ENCODE data around the gene ASTL. TPM values are rescaled to one million over a fixed set of nuclear protein-coding genes. Genes with fewer than 3 reads are reported as not detected.

The ASTL gene
- total and polyA plus RNA-seq, 9 of the 15 experiments (the other 6 are each of a cell fraction or from before 2014, with no cell fraction given) = not detected

DNA sequence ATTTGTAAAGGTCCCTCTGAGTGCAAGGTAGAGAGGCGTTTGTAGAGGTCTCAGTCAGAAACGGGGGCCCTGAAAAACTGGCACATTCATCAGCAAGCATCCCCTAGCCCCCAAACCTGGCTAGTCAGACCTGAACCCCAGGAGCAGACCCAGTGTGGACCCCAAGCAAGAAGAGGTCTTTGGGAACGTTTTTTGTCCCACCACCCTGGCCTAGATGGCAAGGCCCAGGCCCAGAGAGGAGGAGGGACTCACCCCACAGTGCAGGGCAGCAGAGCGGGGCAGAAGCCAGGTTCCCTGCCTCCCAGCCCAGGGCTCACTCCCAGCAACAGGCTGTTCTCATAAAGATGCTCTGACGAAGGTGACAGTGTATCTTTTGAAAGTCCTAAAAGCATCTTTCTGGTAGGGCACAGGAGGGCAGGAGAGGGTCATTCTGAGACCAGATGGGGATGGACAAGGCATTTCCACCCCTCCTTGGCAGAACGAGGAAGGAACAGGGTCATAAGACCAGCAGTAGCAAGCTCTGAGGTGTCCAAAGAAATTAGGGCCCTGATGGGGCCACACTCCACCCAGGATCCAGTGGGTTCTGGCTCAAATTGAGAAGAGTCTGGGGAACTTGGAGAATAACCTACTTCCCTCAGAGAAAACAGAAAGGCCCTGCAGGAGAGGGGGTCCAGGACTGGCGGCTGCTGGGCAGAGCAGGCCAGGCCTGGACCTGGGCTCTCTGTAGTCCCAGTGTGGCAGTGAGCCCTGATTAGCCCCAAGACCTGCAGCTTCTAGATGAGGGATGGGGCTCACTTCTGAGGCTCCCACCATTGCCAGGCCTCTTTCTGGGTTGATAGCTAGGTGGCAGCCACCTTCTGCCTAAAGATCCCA, 40.1 kb downstream of the ASTL start:
- no peaks in the 10 kb centered on the region for H3K9me1 ChIP-seq (ENCODE audit: control insufficient read depth, insufficient read depth, low read length)
- intact Hi-C loops (cut with micrococcal nuclease) = no loop called here
- no peak overlapping the region for H3K4me2 ChIP-seq (ENCODE audit: insufficient read depth, low read length)
- no peak overlapping the region for H3K27ac ChIP-seq (ENCODE audit: extremely low read depth, low read depth, low read length)
- POLR2A ChIA-PET = interaction anchor here (1.1 to 1.3 kb wide), 2 partner anchors 12 to 111 kb away, joined by 4 to 5 read pairs; partner anchors contain the start of gene STARD7
- no peak; the same call in 2 of the 3 replicates for ATAC-seq
- no peak overlapping the region for H3K9ac ChIP-seq (ENCODE audit: insufficient read depth in 1 of 2, low read depth in 2 of 2, low read length in 2 of 2)
- peaks cover 5 to 14% of the 10 kb centered on the region in 2 experiments; a peak in 3 of 5 replicates for H3K4me1 ChIP-seq (replicated peaks in 1 of 2; ENCODE audit: control insufficient read depth in 2 of 2, insufficient read depth in 2 of 2, low read length in 2 of 2)
- H4K20me1 ChIP-seq (replicated peaks; ENCODE audit: control insufficient read depth, insufficient read depth, low read length) = peaks cover 3% of the 10 kb centered on the region; the same call in 1 of the 2 replicates
- H2AFZ ChIP-seq (ENCODE audit: low read depth, low read length) = no peak overlapping the region
- FAIRE-seq = no peak
- no peaks in the 10 kb centered on the region for H3K79me2 ChIP-seq (ENCODE audit: control insufficient read depth, insufficient read depth, low read length)
- 20% methylated on average over 7 of the region's 7 CpGs for WGBS (ENCODE audit: insufficient coverage, low coverage, missing lambda C conversion rate)
- CTCF ChIA-PET (ENCODE audit: low intra/inter-chr PET ratio) = no interaction called here
- BruUV-seq (replicated peaks) = no TSS peak
- H3K27me3 ChIP-seq (ENCODE audit: control insufficient read depth in 2 of 2, insufficient read depth in 2 of 2, low read length in 2 of 2) = peaks cover 0 to 22% of the 10 kb centered on the region in 2 experiments; a peak in 3 of 5 replicates
- no peaks in the 10 kb centered on the region for H3K9me3 ChIP-seq (replicated peaks; ENCODE audit: control insufficient read depth, insufficient read depth, low read depth, low read length)
- H3K36me3 ChIP-seq (ENCODE audit: control insufficient read depth, insufficient read depth, low read length) = no peaks in the 10 kb centered on the region
- no peak overlapping the region for H3K4me3 ChIP-seq
- in situ Hi-C loops (cut with MboI) = loop anchor here (25.0 kb wide), 1 partner anchor 311 kb away; no protein-coding TSS in a partner anchor
- no peak for DNase-seq (ENCODE audit: extremely low read depth in 1 of 4, low spot score in 3 of 4)
- TF ChIP-seq NFATC3 (IDR thresholded peaks at IDR 0.05) (no peak), ZNF717 (CRISPR knock-in tag; IDR thresholded peaks at IDR 0.05) (no peak), RBM22 (IDR thresholded peaks at IDR 0.05; ENCODE audit: low read depth, low read length, poor library complexity, severe bottlenecking) (no peak), TSC22D4 (tag; IDR thresholded peaks at IDR 0.05) (no peak), ASH1L (IDR thresholded peaks at IDR 0.05; ENCODE audit: borderline replicate concordance, low read depth, partially characterized antibody) (no peak), CBFA2T3 (IDR thresholded peaks at IDR 0.05) (no peak), CEBPB (tag; IDR thresholded peaks at IDR 0.05) (no peak), GTF2E2 (tag; IDR thresholded peaks at IDR 0.05) (no peak), SMARCE1 (IDR thresholded peaks at IDR 0.05) (no peak), ATF6 (CRISPR knock-in tag; IDR thresholded peaks at IDR 0.05) (no peak), ZNF780A (CRISPR knock-in tag; IDR thresholded peaks at IDR 0.05) (no peak), E2F3 (CRISPR knock-in tag; IDR thresholded peaks at IDR 0.05) (no peak), ARID1B (IDR thresholded peaks at IDR 0.05) (no peak), NR1H2 (CRISPR knock-in tag; IDR thresholded peaks at IDR 0.05) (no peak), ZNF778 (CRISPR knock-in tag; IDR thresholded peaks at IDR 0.05) (no peak)
- TF ChIP-seq, protein P1, sequence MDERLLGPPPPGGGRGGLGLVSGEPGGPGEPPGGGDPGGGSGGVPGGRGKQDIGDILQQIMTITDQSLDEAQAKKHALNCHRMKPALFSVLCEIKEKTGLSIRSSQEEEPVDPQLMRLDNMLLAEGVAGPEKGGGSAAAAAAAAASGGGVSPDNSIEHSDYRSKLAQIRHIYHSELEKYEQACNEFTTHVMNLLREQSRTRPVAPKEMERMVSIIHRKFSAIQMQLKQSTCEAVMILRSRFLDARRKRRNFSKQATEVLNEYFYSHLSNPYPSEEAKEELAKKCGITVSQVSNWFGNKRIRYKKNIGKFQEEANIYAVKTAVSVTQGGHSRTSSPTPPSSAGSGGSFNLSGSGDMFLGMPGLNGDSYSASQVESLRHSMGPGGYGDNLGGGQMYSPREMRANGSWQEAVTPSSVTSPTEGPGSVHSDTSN (CRISPR knock-in tag; IDR thresholded peaks at IDR 0.05; ENCODE audit: low read depth) = no peak
- TF ChIP-seq, protein P1 (tag; conservative IDR thresholded peaks at IDR 0.05; ENCODE audit: low read depth) = no peak
